H1 (cell line): ENCODE data around the gene TDRD3. TPM values are rescaled to one million over a fixed set of nuclear protein-coding genes. Genes with fewer than 3 reads are reported as not detected.

ENCODE experiments used
- CBX5 ChIP-seq: fragments of 300-800, 300-1000 bp; sonication (generic); IDR thresholded peaks from 2 replicates; pipeline ENCODE4 v1.7.1; 2016; ENCODE audit warnings: antibody characterized with exemption, low read length, low read depth
- CHD7 ChIP-seq: fragments of 300-600 bp; sonication (generic); IDR thresholded peaks from 2 replicates; pipeline ENCODE4 v1.7.1; 2012; ENCODE audit warnings: low read length, moderate library complexity, mild to moderate bottlenecking, inconsistent platforms; ENCODE audit not compliant: insufficient replicate concordance
- FOSL1 ChIP-seq: IDR thresholded peaks from 2 replicates; pipeline ENCODE4 v1.6.1; 2011; ENCODE audit warnings: mild to moderate bottlenecking, low read depth, low read length, moderate library complexity; ENCODE audit not compliant: insufficient read depth
- SP1 ChIP-seq: IDR thresholded peaks from 2 replicates; pipeline ENCODE4 v1.6.1; 2011; ENCODE audit warnings: low read depth, low read length
- polyA plus RNA-seq, 7 experiments: library from polyadenylated mRNA; depleted of rRNA in 3 of 7; stranded (reverse) in 5 of 7; unstranded in 2 of 7; fragments of >200 nt in 5 of 7; fragments of 200-250 nt in 2 of 7; gene quantifications; 1 replicate in 5 of 7; 2 replicates in 1 of 7; 4 replicates in 1 of 7; pipeline versions ENCODE4 v1.2.1 to v1.2.3, GENCODE V29; 2011 to 2013; ENCODE audit warnings: missing spikeins in 2 of 7, mixed read lengths in 2 of 7
- total RNA-seq: library from RNA; stranded (reverse); fragmentation: NEBNext Ultra II Directional; extraction: Animal tissue kit (Norgen Biotek cat#: 25700); gene quantifications from 2 replicates; pipeline ENCODE4 v1.2.1, GENCODE V29; 2021
- TF ChIP-seq, protein P1 (sequence below): IDR thresholded peaks from 2 replicates; pipeline ENCODE4 v1.6.1; 2011; ENCODE audit warnings: low read depth, mild to moderate bottlenecking, low read length; ENCODE audit not compliant: insufficient read depth

The TDRD3 gene
- total and polyA plus RNA-seq, 2 of the 8 experiments (the other 6 are each of a cell fraction or from before 2014, with no cell fraction given), result 2.5 to 14.7 TPM

GRCh38 chr13:60571571-60571970, 174.6 kb downstream of the TDRD3 start (continued):
- TF ChIP-seq CHD7 (no peak), FOSL1 (no peak), SP1 (no peak), CBX5 (no peak)
- TF ChIP-seq, protein P1, sequence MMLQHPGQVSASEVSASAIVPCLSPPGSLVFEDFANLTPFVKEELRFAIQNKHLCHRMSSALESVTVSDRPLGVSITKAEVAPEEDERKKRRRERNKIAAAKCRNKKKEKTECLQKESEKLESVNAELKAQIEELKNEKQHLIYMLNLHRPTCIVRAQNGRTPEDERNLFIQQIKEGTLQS, result no peak
